Body of pancreas (tissue), 4 donors: ENCODE data around the gene TRMT11. TPM values are rescaled to one million over a fixed set of nuclear protein-coding genes. Genes with fewer than 3 reads are reported as not detected.
A peak's percentile ranks its signal among the peaks of the same experiment; 100 is the strongest.

Experiments
- ATAC-seq: fragments of 150-250 bp; one replicate; pipeline ENCODE4 v1.9.1; 2016
- DNase-seq, 4 donors: peaks; one replicate each; pipeline ENCODE4 v3.0.0-alpha.2; 2019
- H3K27ac ChIP-seq, 4 donors: fragments of 200-600 bp; sonication (generic); 1 replicate in 3 of 4; 2 replicates in 1 of 4; pipeline versions ENCODE4 v1.5.1 to v1.6.1; 2016 to 2019; ENCODE audit warnings: mild to moderate bottlenecking in 1 of 4, mixed read lengths in 1 of 4, moderate library complexity in 1 of 4
- H3K27me3 ChIP-seq, 2 donors: fragments of 200-600 bp; sonication (generic); one replicate each; pipeline ENCODE4 v1.6.0; 2016; ENCODE audit warnings: mild to moderate bottlenecking in 1 of 2
- H3K36me3 ChIP-seq, 2 donors: fragments of 200-600 bp; sonication (generic); replicated peaks in 1 of 2; 2 replicates each; pipeline ENCODE4 v1.5.1; 2016; ENCODE audit warnings: low read depth in 2 of 2; ENCODE audit not compliant: insufficient read depth in 1 of 2
- H3K4me1 ChIP-seq: fragments of 200-600 bp; sonication (generic); one replicate; pipeline ENCODE4 v1.6.0; 2016
- H3K4me3 ChIP-seq, 2 donors: fragments of 200-600 bp; sonication (generic); 1 replicate in 1 of 2; 2 replicates in 1 of 2; pipeline ENCODE4 v1.5.1; 2016 to 2019
- H3K9me3 ChIP-seq, 3 donors: fragments of 200-600 bp; sonication (generic); 1 replicate in 2 of 3; 2 replicates in 1 of 3; pipeline ENCODE4 v1.5.1; 2016
- POLR2A ChIP-seq, 3 donors: fragments of 450-650 bp; IDR thresholded peaks; one replicate each; pipeline ENCODE4 v1.6.1; 2016; ENCODE audit warnings: antibody characterized with exemption in 3 of 3, mild to moderate bottlenecking in 2 of 3
- WGBS, 2 donors: methylation state at CpG; one replicate each; pipeline ENCODE4 v1.1.5; 2017; 5-methylcytosine and 5-hydroxymethylcytosine counted together
- intact Hi-C: fragments of 100-400 bp; cut with DNase I; formaldehyde crosslinking; loops from one replicate; pipeline ENCODE4 v1.15.1; 2023
- total RNA-seq, 2 donors: library from RNA; depleted of rRNA; stranded (reverse); fragments of >200 nt; gene quantifications; one replicate each; pipeline ENCODE4 v1.1.0, GENCODE V29; 2016
- TF ChIP-seq, protein P1 (sequence below), 7 experiments: fragments of 450-650 bp in 4 of 7; fragments of 200-600 bp in 3 of 7; sonication (generic) in 3 of 7; IDR thresholded peaks; one replicate each; pipeline ENCODE4 v1.5.1; 2016 to 2019; ENCODE audit warnings: antibody characterized with exemption in 7 of 7

The TRMT11 gene
- total RNA-seq, 2 donors from 2014 or later: 26.5 to 26.7 TPM

DNA sequence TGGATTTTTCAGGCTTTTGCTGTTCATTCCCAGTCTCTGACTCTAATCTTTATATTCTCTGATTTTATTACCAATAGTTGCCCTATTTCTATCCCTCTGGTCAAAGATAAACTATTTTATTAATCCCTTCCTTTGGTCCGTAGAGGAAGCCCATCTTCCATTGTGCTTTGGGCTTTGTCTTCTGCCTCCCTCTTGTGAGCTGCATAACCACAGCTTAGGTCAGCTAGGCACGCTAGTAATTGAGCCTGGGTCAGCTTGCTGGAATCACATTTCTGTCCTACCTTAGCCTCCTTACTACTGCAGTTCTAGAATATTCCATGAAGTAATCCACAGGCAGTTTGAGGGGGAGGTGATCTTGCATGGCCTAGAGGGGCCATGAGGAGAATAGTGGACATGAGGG lies 49.4 kb downstream of the TRMT11 start:
- DNase-seq (no peak), ATAC-seq (no peak)
- Histone ChIP-seq H3K36me3 (no peaks in the 10 kb centered on the region), H3K27me3 (no peaks in the 10 kb centered on the region), H3K4me1 (peaks cover 6% of the 10 kb centered on the region), H3K4me3 (no peak overlapping the region), H3K9me3 (no peaks in the 10 kb centered on the region), H3K27ac (no peak overlapping the region)
- 92 to 94% methylated on average over 2 of the region's 2 CpGs for WGBS, 2 donors
- TF ChIP-seq, protein P1, sequence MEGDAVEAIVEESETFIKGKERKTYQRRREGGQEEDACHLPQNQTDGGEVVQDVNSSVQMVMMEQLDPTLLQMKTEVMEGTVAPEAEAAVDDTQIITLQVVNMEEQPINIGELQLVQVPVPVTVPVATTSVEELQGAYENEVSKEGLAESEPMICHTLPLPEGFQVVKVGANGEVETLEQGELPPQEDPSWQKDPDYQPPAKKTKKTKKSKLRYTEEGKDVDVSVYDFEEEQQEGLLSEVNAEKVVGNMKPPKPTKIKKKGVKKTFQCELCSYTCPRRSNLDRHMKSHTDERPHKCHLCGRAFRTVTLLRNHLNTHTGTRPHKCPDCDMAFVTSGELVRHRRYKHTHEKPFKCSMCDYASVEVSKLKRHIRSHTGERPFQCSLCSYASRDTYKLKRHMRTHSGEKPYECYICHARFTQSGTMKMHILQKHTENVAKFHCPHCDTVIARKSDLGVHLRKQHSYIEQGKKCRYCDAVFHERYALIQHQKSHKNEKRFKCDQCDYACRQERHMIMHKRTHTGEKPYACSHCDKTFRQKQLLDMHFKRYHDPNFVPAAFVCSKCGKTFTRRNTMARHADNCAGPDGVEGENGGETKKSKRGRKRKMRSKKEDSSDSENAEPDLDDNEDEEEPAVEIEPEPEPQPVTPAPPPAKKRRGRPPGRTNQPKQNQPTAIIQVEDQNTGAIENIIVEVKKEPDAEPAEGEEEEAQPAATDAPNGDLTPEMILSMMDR (IDR thresholded peaks at IDR 0.05): no peak
- no peak for TF ChIP-seq POLR2A (IDR thresholded peaks at IDR 0.05)
- intact Hi-C loops: no loop called here

- ATAC-seq: no peak
- no peak for DNase-seq
- intact Hi-C loops: no loop called here
- H3K9me3 ChIP-seq: no peaks in the 10 kb centered on the region
- TF ChIP-seq POLR2A (IDR thresholded peaks at IDR 0.05): no peak
- TF ChIP-seq, protein P1 (IDR thresholded peaks at IDR 0.05): no peak
- no peaks in the 10 kb centered on the region for H3K27me3 ChIP-seq
- H3K36me3 ChIP-seq: no peaks in the 10 kb centered on the region
- peaks cover 18% of the 10 kb centered on the region for H3K4me1 ChIP-seq
- no peak overlapping the region for H3K4me3 ChIP-seq
- no peak overlapping the region for H3K27ac ChIP-seq
These were observed 51.9 kb downstream of the TRMT11 start for GRCh38 chr6:126038234-126038633.

- ATAC-seq (no peak), DNase-seq (no peak)
- H3K27me3 ChIP-seq: no peaks in the 10 kb centered on the region
- H3K27ac ChIP-seq: no peak overlapping the region
- no peaks in the 10 kb centered on the region for H3K9me3 ChIP-seq
- intact Hi-C loops: no loop called here
- WGBS, 2 donors: 94 to 98% methylated on average over 2 of the region's 2 CpGs
- H3K36me3 ChIP-seq: no peaks in the 10 kb centered on the region
- TF ChIP-seq POLR2A (IDR thresholded peaks at IDR 0.05): no peak
- TF ChIP-seq, protein P1 (IDR thresholded peaks at IDR 0.05): no peak
- H3K4me1 ChIP-seq: peaks cover 18% of the 10 kb centered on the region
- no peak overlapping the region for H3K4me3 ChIP-seq
These were observed 52.9 kb downstream of the TRMT11 start for GRCh38 chr6:126039284-126039683.

GRCh38 chr6:126040394-126040793 lies 54.1 kb downstream of the TRMT11 start:
- ATAC-seq: no peak
- H3K4me1 ChIP-seq: peaks cover 18% of the 10 kb centered on the region
- DNase-seq: no peak
- H3K27ac ChIP-seq: peak overlapping the region in 3 of 4 donors; percentile 25 to 83 (median 71)
- H3K9me3 ChIP-seq: no peaks in the 10 kb centered on the region
- H3K27me3 ChIP-seq: no peaks in the 10 kb centered on the region
- no peak for TF ChIP-seq POLR2A (IDR thresholded peaks at IDR 0.05)
- TF ChIP-seq, protein P1 (IDR thresholded peaks at IDR 0.05): no peak
- intact Hi-C loops: no loop called here
- H3K4me3 ChIP-seq: no peak overlapping the region
- H3K36me3 ChIP-seq: no peaks in the 10 kb centered on the region
- 92% methylated on average over 4 of the region's 4 CpGs for WGBS, 2 donors

DNA sequence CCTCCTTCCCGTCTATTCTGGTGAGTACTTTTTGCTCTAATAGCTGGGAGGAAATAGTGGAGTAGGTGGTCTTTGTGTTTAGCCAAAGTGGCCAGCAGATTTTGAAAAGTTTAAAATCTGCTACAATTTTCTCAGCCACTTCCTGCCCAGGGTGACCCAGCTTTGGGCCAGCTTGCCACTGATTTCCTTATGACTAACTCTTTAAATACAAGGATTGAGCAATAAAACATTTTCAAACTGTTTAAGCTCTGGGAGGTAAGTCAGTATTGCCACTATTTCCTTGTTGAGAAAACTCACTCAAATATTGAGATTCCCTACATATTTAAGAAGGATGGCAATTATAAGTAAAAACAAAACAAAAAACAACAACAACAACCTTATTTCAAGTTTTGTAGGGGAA lies 54.5 kb downstream of the TRMT11 start:
- Histone ChIP-seq H3K27ac (peak overlapping the region in 3 of 4 donors; percentile 25 to 83 (median 71)), H3K27me3 (no peaks in the 10 kb centered on the region), H3K9me3 (no peaks in the 10 kb centered on the region), H3K36me3 (no peaks in the 10 kb centered on the region), H3K4me1 (peaks cover 18% of the 10 kb centered on the region), H3K4me3 (no peak overlapping the region)
- peak; percentile 97 for ATAC-seq
- intact Hi-C loops: no loop called here
- 73 to 86% methylated on average over 1 of the region's 1 CpG for WGBS, 2 donors
- TF ChIP-seq, protein P1 (IDR thresholded peaks at IDR 0.05): no peak
- TF ChIP-seq POLR2A (IDR thresholded peaks at IDR 0.05): peak in 1 of 3 donors; percentile 26
- DNase-seq: peak; percentile 42 to 64 (median 48)
